ENCODE measurements around the gene CFAP53. TPM values are rescaled to one million over a fixed set of nuclear protein-coding genes. Genes with fewer than 3 reads are reported as not detected.

The CFAP53 gene
- total and polyA plus RNA-seq, 7 donors: 0.37 to 1.6 (median 0.54) TPM

DNA sequence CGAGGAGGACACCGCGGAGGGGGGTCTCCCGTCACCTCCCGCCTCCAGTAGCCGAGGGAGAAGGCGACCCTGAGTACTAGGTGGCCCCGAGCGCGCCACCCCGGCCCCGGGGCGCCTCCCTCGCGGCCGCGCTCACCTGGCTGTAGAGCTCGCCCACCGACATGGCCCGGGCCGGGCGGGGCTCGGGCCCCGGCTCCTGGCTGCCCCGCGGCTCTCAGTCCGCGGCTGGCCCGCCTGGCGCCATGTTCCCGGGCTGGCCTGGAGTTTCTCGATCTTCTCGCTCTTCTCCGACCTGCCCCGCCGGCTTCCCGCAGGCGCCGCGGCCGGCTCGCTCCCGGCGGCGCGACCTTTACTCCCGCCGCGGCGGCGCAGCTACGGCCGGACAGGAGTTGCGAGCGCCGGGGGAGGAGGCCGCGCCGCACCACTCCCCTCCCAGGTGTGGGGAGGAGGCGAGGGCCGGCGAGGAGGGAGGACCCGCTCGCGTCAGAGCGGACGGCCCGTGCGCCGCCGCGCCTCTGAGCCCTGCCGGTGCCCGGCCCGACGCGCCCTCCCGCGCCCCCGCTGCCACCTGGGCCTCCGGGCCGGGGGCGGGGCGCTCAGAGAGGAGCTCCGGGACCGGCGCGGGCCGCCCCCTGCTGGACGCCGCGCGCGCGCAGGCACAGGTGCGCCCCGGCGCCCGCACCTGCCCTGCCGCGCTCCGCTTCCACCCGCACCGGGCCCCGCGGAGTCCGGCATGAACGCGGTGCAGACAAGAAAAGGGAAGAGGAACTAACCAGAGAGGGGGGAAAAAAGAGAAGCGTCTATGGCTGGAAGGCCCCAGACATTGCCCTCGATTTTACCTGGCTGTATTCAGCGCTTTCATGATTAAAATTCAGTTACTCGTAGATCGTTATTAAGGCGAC, 71.4 kb downstream of the CFAP53 start, which contains the start of gene MYO5B:
Gene MYO5B, minus strand, starts transcription at position 517 of the 902 bp plus-strand sequence. Its CDS starts 354 bp downstream, at position 163.
- peak within 1 kb of the TSS; percentile 68 for H3K4me3 ChIP-seq

GRCh38 chr18:50193796-50194630, 72.3 kb downstream of the CFAP53 start:
- peak overlapping the region; percentile 68 for H3K4me3 ChIP-seq
- H3K27ac ChIP-seq: no peak overlapping the region
- no peak for TF ChIP-seq CTCF (IDR thresholded peaks at IDR 0.05)
- H3K36me3 ChIP-seq (ENCODE audit: insufficient read depth in 1 of 2, low read depth in 1 of 2): no peaks in the 10 kb centered on the region
- no peak for DNase-seq
- H3K27me3 ChIP-seq (ENCODE audit: insufficient read depth in 3 of 3, low read length in 2 of 3): peaks cover 3 to 85% (median 22%) of the 10 kb centered on the region in 3 donors
- 1 to 2% (median 2%) methylated on average over 54 to 68 of the region's 68 CpGs for WGBS, 3 donors
- peaks cover 3% of the 10 kb centered on the region for H3K4me1 ChIP-seq
- intact Hi-C loops (cut with DNase I): loop anchor here (2.0 to 10.0 kb wide), 4 partner anchors 183 to 679 kb away; partner anchors contain the start of gene ACAA2 (in 1 of the 2)
- H3K9me3 ChIP-seq: no peaks in the 10 kb centered on the region
- ATAC-seq: peak in 2 of 4 donors; percentile 13 to 27

More for the DNA sequence above, 71.4 kb downstream of the CFAP53 start, which contains the start of gene MYO5B:
- DNase-seq (peak; percentile 27 to 56), ATAC-seq (peak; percentile 80 to 91 (median 88))
- intact Hi-C loops (cut with DNase I): loop anchor here (2.0 to 10.0 kb wide), 5 partner anchors 183 to 680 kb away; partner anchors contain the start of gene ACAA2 (in 1 of the 2)
- peaks cover 3 to 86% (median 25%) of the 10 kb centered on the region in 3 donors for H3K27me3 ChIP-seq (ENCODE audit: insufficient read depth in 3 of 3, low read length in 2 of 3)
- no peaks in the 10 kb centered on the region for H3K36me3 ChIP-seq (ENCODE audit: insufficient read depth in 1 of 2, low read depth in 1 of 2)
- H3K9me3 ChIP-seq: no peaks in the 10 kb centered on the region
- H3K4me1 ChIP-seq: peaks cover 3% of the 10 kb centered on the region
- H3K27ac ChIP-seq: no peak within 1 kb of the TSS
- TF ChIP-seq CTCF (IDR thresholded peaks at IDR 0.05): peak; percentile 70
- 1 to 2% (median 2%) methylated on average over 40 to 114 of the region's 115 CpGs for WGBS, 3 donors

- no peak for TF ChIP-seq CTCF (IDR thresholded peaks at IDR 0.05)
- Histone ChIP-seq H3K9me3 (no peaks in the 10 kb centered on the region), H3K27ac (no peak overlapping the region), H3K4me1 (peaks cover 3% of the 10 kb centered on the region), H3K36me3 (ENCODE audit: insufficient read depth in 1 of 2, low read depth in 1 of 2) (no peaks in the 10 kb centered on the region), H3K4me3 (no peak overlapping the region), H3K27me3 (ENCODE audit: insufficient read depth in 3 of 3, low read length in 2 of 3) (peaks cover 3 to 84% (median 22%) of the 10 kb centered on the region in 3 donors)
- ATAC-seq (no peak), DNase-seq (no peak)
- 6 to 8% (median 8%) methylated on average over 30 to 31 of the region's 31 CpGs for WGBS, 3 donors
- intact Hi-C loops (cut with DNase I): loop anchor here (10.0 kb wide), 3 partner anchors 248 to 678 kb away; partner anchors contain the start of gene ACAA2 (in 1 of the 2)
Observed at GRCh38 chr18:50192995-50193795, 73.1 kb downstream of the CFAP53 start.

GRCh38 chr18:50190926-50191325, 75.4 kb downstream of the CFAP53 start:
- Histone ChIP-seq H3K4me1 (peaks cover 3% of the 10 kb centered on the region), H3K27me3 (ENCODE audit: insufficient read depth in 3 of 3, low read length in 2 of 3) (peaks cover 3 to 82% (median 19%) of the 10 kb centered on the region in 3 donors), H3K36me3 (ENCODE audit: insufficient read depth in 1 of 2, low read depth in 1 of 2) (no peaks in the 10 kb centered on the region), H3K4me3 (no peak overlapping the region), H3K9me3 (no peaks in the 10 kb centered on the region), H3K27ac (no peak overlapping the region)
- ATAC-seq (no peak), DNase-seq (no peak)
- intact Hi-C loops (cut with DNase I): loop anchor here (10.0 kb wide), 3 partner anchors 246 to 676 kb away; partner anchors contain the start of gene ACAA2 (in 1 of the 2)
- TF ChIP-seq CTCF (IDR thresholded peaks at IDR 0.05): no peak
- 44 to 59% (median 51%) methylated on average over 1 of the region's 1 CpG for WGBS, 3 donors

Measured in psoas muscle (tissue), 8 donors.